Neural progenitor cell (in vitro differentiated cells): Measurements from ENCODE around the gene PBX1. TPM values are rescaled to one million over a fixed set of nuclear protein-coding genes. Genes with fewer than 3 reads are reported as not detected.
A peak's percentile ranks its signal among the peaks of the same experiment; 100 is the strongest.

Source experiments
- DNase-seq: peaks from one replicate; pipeline ENCODE4 v3.0.0-alpha.2; 2016; ENCODE audit warnings: low spot score
- H2AFZ ChIP-seq: fragments of 200-600 bp; sonication (generic); replicated peaks from 2 replicates; pipeline ENCODE4 v1.6.1; 2016; ENCODE audit warnings: antibody characterized with exemption
- H3F3A ChIP-seq: fragments of 200-600 bp; sonication (generic); 2 replicates; pipeline ENCODE4 v1.6.1; 2016; ENCODE audit warnings: antibody characterized with exemption, low read depth
- H3K27ac ChIP-seq: fragments of 200-600 bp; sonication (generic); 2 replicates; pipeline ENCODE4 v1.5.1; 2016; ENCODE audit warnings: mild to moderate bottlenecking
- H3K27me3 ChIP-seq: fragments of 200-600 bp; sonication (generic); 2 replicates; pipeline ENCODE4 v1.6.1; 2016; ENCODE audit warnings: mild to moderate bottlenecking, moderate library complexity
- H3K36me3 ChIP-seq: fragments of 200-600 bp; sonication (generic); 2 replicates; pipeline ENCODE4 v1.5.1; 2016
- H3K4me1 ChIP-seq: fragments of 200-600 bp; sonication (generic); 2 replicates; pipeline ENCODE4 v1.6.1; 2016; ENCODE audit warnings: mixed run types
- H3K4me2 ChIP-seq: fragments of 200-600 bp; sonication (generic); 2 replicates; pipeline ENCODE4 v1.6.1; 2016
- H3K4me3 ChIP-seq: fragments of 200-600 bp; sonication (generic); 2 replicates; pipeline ENCODE4 v1.5.1; 2016
- H3K79me2 ChIP-seq: fragments of 200-600 bp; sonication (generic); 2 replicates; pipeline ENCODE4 v1.6.1; 2016; ENCODE audit warnings: low read depth
- H3K9ac ChIP-seq: fragments of 200-600 bp; sonication (generic); 2 replicates; pipeline ENCODE4 v1.6.1; 2016
- H3K9me3 ChIP-seq: fragments of 200-600 bp; sonication (generic); 2 replicates; pipeline ENCODE4 v1.5.1; 2016; ENCODE audit warnings: low read depth
- H4K20me1 ChIP-seq: fragments of 200-600 bp; sonication (generic); 2 replicates; pipeline ENCODE4 v1.6.1; 2016; ENCODE audit warnings: low read depth
- H3K27ac Mint-ChIP-seq: 3 replicates; pipeline ENCODE4 v1.8.0; 2021; ENCODE audit warnings: mixed read lengths
- H3K27me3 Mint-ChIP-seq: 2 replicates; pipeline ENCODE4 v1.8.0; 2022; ENCODE audit warnings: low read depth, mild to moderate bottlenecking, inconsistent platforms, moderate library complexity, mixed read lengths; ENCODE audit not compliant: insufficient read depth
- H3K36me3 Mint-ChIP-seq: 3 replicates; pipeline ENCODE4 v1.8.0; 2021; ENCODE audit warnings: mixed read lengths
- H3K4me1 Mint-ChIP-seq: 3 replicates; pipeline ENCODE4 v1.8.0; 2021; ENCODE audit warnings: mixed read lengths
- H3K4me3 Mint-ChIP-seq: 3 replicates; pipeline ENCODE4 v1.8.0; 2021; ENCODE audit warnings: mild to moderate bottlenecking, moderate library complexity, mixed read lengths
- H3K9me3 Mint-ChIP-seq: 3 replicates; pipeline ENCODE4 v1.8.0; 2020; ENCODE audit warnings: mixed read lengths
- EZH2 ChIP-seq: fragments of 200-600 bp; sonication (generic); IDR thresholded peaks from 2 replicates; pipeline ENCODE4 v1.6.1; 2017; ENCODE audit warnings: antibody characterized with exemption, mild to moderate bottlenecking, moderate library complexity
- EZH2phosphoT487 ChIP-seq: fragments of 200-600 bp; sonication (generic); IDR thresholded peaks from 2 replicates; pipeline ENCODE4 v1.6.1; 2017; ENCODE audit warnings: antibody characterized with exemption
- total RNA-seq: library from RNA; depleted of rRNA; stranded (reverse); fragments of >200 nt; gene quantifications from 2 replicates; pipeline ENCODE4 v1.2.3, GENCODE V29; 2015; ENCODE audit warnings: low replicate concordance
- TF ChIP-seq, protein P1 (sequence below): fragments of 200-600 bp; sonication (generic); IDR thresholded peaks from 2 replicates; pipeline ENCODE4 v1.5.1; 2017; ENCODE audit warnings: antibody characterized with exemption, mild to moderate bottlenecking

Gene PBX1
- total RNA-seq, 1 donor from 2014 or later: 91.1 TPM

GRCh38 chr1:164592634-164593033, 33.6 kb downstream of the PBX1 start:
- DNase-seq: no peak
- H3K4me2 ChIP-seq: peak overlapping the region; percentile 57

DNA sequence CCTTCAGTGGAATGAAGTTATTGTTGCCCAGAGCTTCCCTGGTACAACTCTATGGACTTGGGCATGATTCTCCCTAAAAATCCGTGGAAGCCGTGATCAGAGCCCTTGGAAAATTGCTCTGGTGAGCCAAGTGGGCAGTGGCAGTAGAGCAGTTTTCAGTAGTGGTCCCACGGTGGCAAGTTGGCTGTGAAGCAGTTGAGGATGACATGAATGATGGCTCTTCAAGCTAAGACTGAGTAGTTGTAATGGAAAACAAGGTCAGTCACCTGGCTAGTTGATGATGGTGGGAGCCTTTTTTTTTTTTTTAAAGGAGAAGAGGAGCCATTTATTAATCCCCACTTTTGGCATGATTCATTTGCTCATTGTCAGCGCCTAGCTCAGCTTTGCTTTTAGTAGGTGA, 36.2 kb downstream of the PBX1 start:
- Histone ChIP-seq H3K27ac (no peak overlapping the region), H3F3A (peaks cover 11% of the 10 kb centered on the region), H3K79me2 (peaks cover 98% of the 10 kb centered on the region), H3K9me3 (no peaks in the 10 kb centered on the region), H3K4me2 (no peak overlapping the region), H2AFZ (no peak overlapping the region), H3K9ac (no peak overlapping the region), H4K20me1 (peaks cover 73% of the 10 kb centered on the region), H3K4me1 (peaks cover 49% of the 10 kb centered on the region), H3K27me3 (no peaks in the 10 kb centered on the region), H3K4me3 (no peak overlapping the region), H3K36me3 (peaks cover 7% of the 10 kb centered on the region)
- no peak for DNase-seq
- Mint-ChIP-seq H3K27me3 (no peaks in the 10 kb centered on the region), H3K9me3 (no peaks in the 10 kb centered on the region), H3K4me1 (peaks cover 55% of the 10 kb centered on the region), H3K27ac (no peak overlapping the region), H3K4me3 (no peak overlapping the region), H3K36me3 (peaks cover 28% of the 10 kb centered on the region)
- TF ChIP-seq, protein P1, sequence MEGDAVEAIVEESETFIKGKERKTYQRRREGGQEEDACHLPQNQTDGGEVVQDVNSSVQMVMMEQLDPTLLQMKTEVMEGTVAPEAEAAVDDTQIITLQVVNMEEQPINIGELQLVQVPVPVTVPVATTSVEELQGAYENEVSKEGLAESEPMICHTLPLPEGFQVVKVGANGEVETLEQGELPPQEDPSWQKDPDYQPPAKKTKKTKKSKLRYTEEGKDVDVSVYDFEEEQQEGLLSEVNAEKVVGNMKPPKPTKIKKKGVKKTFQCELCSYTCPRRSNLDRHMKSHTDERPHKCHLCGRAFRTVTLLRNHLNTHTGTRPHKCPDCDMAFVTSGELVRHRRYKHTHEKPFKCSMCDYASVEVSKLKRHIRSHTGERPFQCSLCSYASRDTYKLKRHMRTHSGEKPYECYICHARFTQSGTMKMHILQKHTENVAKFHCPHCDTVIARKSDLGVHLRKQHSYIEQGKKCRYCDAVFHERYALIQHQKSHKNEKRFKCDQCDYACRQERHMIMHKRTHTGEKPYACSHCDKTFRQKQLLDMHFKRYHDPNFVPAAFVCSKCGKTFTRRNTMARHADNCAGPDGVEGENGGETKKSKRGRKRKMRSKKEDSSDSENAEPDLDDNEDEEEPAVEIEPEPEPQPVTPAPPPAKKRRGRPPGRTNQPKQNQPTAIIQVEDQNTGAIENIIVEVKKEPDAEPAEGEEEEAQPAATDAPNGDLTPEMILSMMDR: no peak
- TF ChIP-seq EZH2phosphoT487 (no peak), EZH2 (no peak)

More at GRCh38 chr1:164592634-164593033, 33.6 kb downstream of the PBX1 start:
- Histone ChIP-seq H3K4me1 (peaks cover 48% of the 10 kb centered on the region), H4K20me1 (peaks cover 67% of the 10 kb centered on the region), H3F3A (peaks cover 31% of the 10 kb centered on the region), H2AFZ (no peak overlapping the region), H3K9ac (no peak overlapping the region), H3K27ac (no peak overlapping the region), H3K36me3 (peaks cover 7% of the 10 kb centered on the region), H3K4me3 (no peak overlapping the region), H3K79me2 (peaks cover 86% of the 10 kb centered on the region), H3K9me3 (no peaks in the 10 kb centered on the region), H3K27me3 (no peaks in the 10 kb centered on the region)
- Mint-ChIP-seq H3K27me3 (no peaks in the 10 kb centered on the region), H3K4me3 (no peak overlapping the region), H3K27ac (peak overlapping the region; percentile 74), H3K4me1 (peaks cover 59% of the 10 kb centered on the region), H3K9me3 (no peaks in the 10 kb centered on the region), H3K36me3 (peaks cover 21% of the 10 kb centered on the region)
- TF ChIP-seq EZH2phosphoT487 (no peak), EZH2 (no peak)
- TF ChIP-seq, protein P1: no peak

GRCh38 chr1:164596172-164596571, 37.2 kb downstream of the PBX1 start:
- no peak for DNase-seq
- TF ChIP-seq EZH2phosphoT487: no peak
- TF ChIP-seq EZH2: no peak
- TF ChIP-seq, protein P1: no peak
- no peak overlapping the region for H3K9ac ChIP-seq
- Mint-ChIP-seq H3K36me3 (peaks cover 28% of the 10 kb centered on the region), H3K27ac (no peak overlapping the region), H3K4me3 (no peak overlapping the region), H3K27me3 (no peaks in the 10 kb centered on the region), H3K9me3 (no peaks in the 10 kb centered on the region), H3K4me1 (peaks cover 50% of the 10 kb centered on the region)
- H3K4me3 ChIP-seq: no peak overlapping the region
- H3K36me3 ChIP-seq: peaks cover 7% of the 10 kb centered on the region
- peaks cover 95% of the 10 kb centered on the region for H3K79me2 ChIP-seq
- no peak overlapping the region for H2AFZ ChIP-seq
- H3K27me3 ChIP-seq: no peaks in the 10 kb centered on the region
- H4K20me1 ChIP-seq: peaks cover 73% of the 10 kb centered on the region
- H3F3A ChIP-seq: peaks cover 14% of the 10 kb centered on the region
- H3K4me1 ChIP-seq: peaks cover 41% of the 10 kb centered on the region
- no peak overlapping the region for H3K4me2 ChIP-seq
- H3K9me3 ChIP-seq: no peaks in the 10 kb centered on the region
- no peak overlapping the region for H3K27ac ChIP-seq
